Measurements from ENCODE around the gene CDH4. TPM values are rescaled to one million over a fixed set of nuclear protein-coding genes. Genes with fewer than 3 reads are reported as not detected.
"Not testable (repeated sequence)": the region's sequence is repeated elsewhere in the genome, so short reads cannot be mapped to it uniquely, and the experiment has no call there.

CDH4 gene
- polyA plus RNA-seq, 1 experiment, result 1.5 TPM

GRCh38 chr20:61968036-61968810 lies 716.2 kb downstream of the CDH4 start:
- CTCF ChIA-PET, result no interaction called here

GRCh38 chr20:61968932-61969331 lies 716.9 kb downstream of the CDH4 start:
- Histone ChIP-seq H3K4me3 (ENCODE audit: low read depth, low read length) (no peak overlapping the region), H3K27me3 (ENCODE audit: control insufficient read depth, insufficient read depth, low read length) (0 out of 2 replicates have a peak, but pooled peaks cover 10% of the 10 kb centered on the region), H3K36me3 (ENCODE audit: control insufficient read depth, insufficient read depth, low read length) (peaks cover 2% of the 10 kb centered on the region)
- no peak for DNase-seq (ENCODE audit: low read depth)
- ChIA-PET CTCF (no interaction called here), POLR2A (no interaction called here)
- no peak for TF ChIP-seq CTCF (IDR thresholded peaks at IDR 0.05; ENCODE audit: insufficient read depth, low read depth, low read length)

More at GRCh38 chr20:61968036-61968810, 716.2 kb downstream of the CDH4 start:
- no peak for DNase-seq (ENCODE audit: low read depth)
- no peaks in the 10 kb centered on the region; the same call in 1 of the 2 replicates for H3K36me3 ChIP-seq (ENCODE audit: control insufficient read depth, insufficient read depth, low read length)
- POLR2A ChIA-PET, result no interaction called here
- no peak overlapping the region for H3K4me3 ChIP-seq (ENCODE audit: low read depth, low read length)
- 0 out of 2 replicates have a peak, but pooled peaks cover 10% of the 10 kb centered on the region for H3K27me3 ChIP-seq (ENCODE audit: control insufficient read depth, insufficient read depth, low read length)
- TF ChIP-seq CTCF (IDR thresholded peaks at IDR 0.05; ENCODE audit: insufficient read depth, low read depth, low read length), result no peak

- no peak for DNase-seq (ENCODE audit: low read depth)
- H3K4me3 ChIP-seq (ENCODE audit: low read depth, low read length), result no peak overlapping the region
- 0 out of 2 replicates have a peak, but pooled peaks cover 8% of the 10 kb centered on the region for H3K27me3 ChIP-seq (ENCODE audit: control insufficient read depth, insufficient read depth, low read length)
- H3K36me3 ChIP-seq (ENCODE audit: control insufficient read depth, insufficient read depth, low read length), result peaks cover 6% of the 10 kb centered on the region
- CTCF ChIA-PET, result no interaction called here
- POLR2A ChIA-PET, result no interaction called here
- TF ChIP-seq CTCF (IDR thresholded peaks at IDR 0.05; ENCODE audit: insufficient read depth, low read depth, low read length), result no peak
Observed at GRCh38 chr20:61969806-61970205, 717.7 kb downstream of the CDH4 start.

GRCh38 chr20:61970357-61970756 lies 718.3 kb downstream of the CDH4 start:
- no peak for DNase-seq (ENCODE audit: low read depth)
- H3K27me3 ChIP-seq (ENCODE audit: control insufficient read depth, insufficient read depth, low read length), result 0 out of 2 replicates have a peak, but pooled peaks cover 3% of the 10 kb centered on the region
- H3K4me3 ChIP-seq (ENCODE audit: low read depth, low read length), result no peak overlapping the region
- POLR2A ChIA-PET, result no interaction called here
- CTCF ChIA-PET, result no interaction called here
- TF ChIP-seq CTCF (IDR thresholded peaks at IDR 0.05; ENCODE audit: insufficient read depth, low read depth, low read length), result no peak
- H3K36me3 ChIP-seq (ENCODE audit: control insufficient read depth, insufficient read depth, low read length), result peaks cover 6% of the 10 kb centered on the region

GRCh38 chr20:61971595-61971994 lies 719.5 kb downstream of the CDH4 start:
- H3K27me3 ChIP-seq (ENCODE audit: control insufficient read depth, insufficient read depth, low read length); POLR2A ChIA-PET; DNase-seq (ENCODE audit: low read depth); CTCF ChIA-PET; H3K36me3 ChIP-seq (ENCODE audit: control insufficient read depth, insufficient read depth, low read length); H3K4me3 ChIP-seq (ENCODE audit: low read depth, low read length): not testable (repeated sequence)

Data from BJ (cell line).